Upper lobe of right lung (tissue), 1 donor: ENCODE results near the gene AFF1. TPM values are rescaled to one million over a fixed set of nuclear protein-coding genes. Genes with fewer than 3 reads are reported as not detected.

Experiments
- ATAC-seq: fragments of 200-7000 bp; cut with Tn5 transposase; one replicate; pipeline ENCODE4 v1.9.1; 2020; ENCODE audit warnings: mild to moderate bottlenecking, moderate library complexity
- DNase-seq: peaks from one replicate; pipeline ENCODE4 v3.0.0-alpha.2; 2020
- H3K27ac ChIP-seq: fragments of 200-600 bp; one replicate; pipeline ENCODE4 v1.8.0; 2022
- H3K27me3 ChIP-seq: fragments of 200-600 bp; one replicate; pipeline ENCODE4 v1.8.0; 2022; ENCODE audit warnings: mild to moderate bottlenecking
- H3K36me3 ChIP-seq: fragments of 200-600 bp; one replicate; pipeline ENCODE4 v1.8.0; 2022
- H3K4me1 ChIP-seq: fragments of 200-600 bp; one replicate; pipeline ENCODE4 v1.8.0; 2022
- H3K4me3 ChIP-seq: fragments of 200-600 bp; one replicate; pipeline ENCODE4 v1.8.0; 2022; ENCODE audit warnings: mild to moderate bottlenecking
- H3K9me3 ChIP-seq: fragments of 200-600 bp; one replicate; pipeline ENCODE4 v1.8.0; 2022
- intact Hi-C: fragments of 100-400 bp; cut with DNase I; formaldehyde crosslinking; loops from one replicate; pipeline ENCODE4 v1.11.0; 2022
- total RNA-seq: library from RNA; stranded (reverse); fragmentation: NEBNext Ultra II Directional; extraction: Animal tissue kit (Norgen Biotek cat#: 25700); gene quantifications from one replicate; pipeline ENCODE4 v1.2.1, GENCODE V29; 2021
- TF ChIP-seq, protein P1 (sequence below): fragments of 200-600 bp; IDR thresholded peaks from one replicate; pipeline ENCODE4 v1.8.0; 2022; ENCODE audit warnings: antibody characterized with exemption
- donor health status: DM: no; HTN: yes; CAD: no; lungs with severe emphysema.

Gene AFF1
- total RNA-seq, 1 donor from 2014 or later: 103 TPM

DNA sequence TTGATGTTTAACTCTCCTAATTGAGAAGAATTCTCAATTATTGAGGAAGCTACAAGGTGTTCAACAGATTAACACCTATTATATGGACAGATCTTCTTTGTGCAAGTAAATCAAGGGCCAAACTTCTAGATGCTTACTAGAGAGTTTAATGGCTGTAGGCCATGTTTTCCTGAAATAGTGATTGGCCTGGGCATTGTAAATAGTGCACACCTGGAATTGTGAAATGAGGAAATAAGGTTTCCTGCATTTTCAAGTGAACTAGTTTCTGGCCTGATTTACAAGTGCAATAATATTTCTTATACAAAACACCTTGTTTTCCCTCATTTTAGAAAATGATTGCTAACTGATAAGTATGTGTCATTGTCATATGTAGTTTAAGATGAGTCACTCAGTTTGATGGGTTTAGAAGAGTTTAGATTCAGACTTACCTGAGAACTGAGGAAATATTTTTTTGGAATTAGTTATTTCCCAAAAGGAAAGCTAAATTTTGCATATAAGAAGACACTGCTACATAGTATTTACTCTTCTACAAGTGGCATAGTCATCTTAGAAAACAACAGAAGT, 21.2 kb downstream of the AFF1 start:
- peaks cover 23% of the 10 kb centered on the region for H3K4me1 ChIP-seq
- H3K36me3 ChIP-seq: no peaks in the 10 kb centered on the region
- intact Hi-C loops: no loop called here

DNA sequence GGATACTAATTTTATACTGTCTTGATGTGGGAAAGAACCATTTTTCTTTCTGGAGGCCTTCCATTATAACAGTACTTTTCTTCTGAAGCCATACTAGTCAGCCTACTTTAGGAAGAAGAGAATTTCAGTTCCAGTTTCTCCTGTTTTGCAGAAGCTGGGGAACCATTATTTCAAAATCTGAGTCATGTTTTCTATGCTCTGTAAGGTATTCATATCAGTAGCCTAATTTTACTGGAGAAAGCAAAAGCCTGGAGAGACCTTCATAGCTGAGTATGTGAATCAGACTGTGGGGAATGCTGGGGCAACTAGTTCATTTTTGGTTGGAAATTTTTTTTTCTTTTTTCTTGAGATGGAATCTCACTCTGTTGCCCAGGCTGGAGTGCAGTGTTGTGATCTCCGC, 22.4 kb downstream of the AFF1 start:
- H3K9me3 ChIP-seq: no peaks in the 10 kb centered on the region
- peaks cover 31% of the 10 kb centered on the region for H3K4me1 ChIP-seq
- H3K27ac ChIP-seq: no peak overlapping the region
- H3K36me3 ChIP-seq: no peaks in the 10 kb centered on the region
- H3K4me3 ChIP-seq: no peak overlapping the region
- DNase-seq (no peak), ATAC-seq (peak; percentile 59)
- TF ChIP-seq, protein P1, sequence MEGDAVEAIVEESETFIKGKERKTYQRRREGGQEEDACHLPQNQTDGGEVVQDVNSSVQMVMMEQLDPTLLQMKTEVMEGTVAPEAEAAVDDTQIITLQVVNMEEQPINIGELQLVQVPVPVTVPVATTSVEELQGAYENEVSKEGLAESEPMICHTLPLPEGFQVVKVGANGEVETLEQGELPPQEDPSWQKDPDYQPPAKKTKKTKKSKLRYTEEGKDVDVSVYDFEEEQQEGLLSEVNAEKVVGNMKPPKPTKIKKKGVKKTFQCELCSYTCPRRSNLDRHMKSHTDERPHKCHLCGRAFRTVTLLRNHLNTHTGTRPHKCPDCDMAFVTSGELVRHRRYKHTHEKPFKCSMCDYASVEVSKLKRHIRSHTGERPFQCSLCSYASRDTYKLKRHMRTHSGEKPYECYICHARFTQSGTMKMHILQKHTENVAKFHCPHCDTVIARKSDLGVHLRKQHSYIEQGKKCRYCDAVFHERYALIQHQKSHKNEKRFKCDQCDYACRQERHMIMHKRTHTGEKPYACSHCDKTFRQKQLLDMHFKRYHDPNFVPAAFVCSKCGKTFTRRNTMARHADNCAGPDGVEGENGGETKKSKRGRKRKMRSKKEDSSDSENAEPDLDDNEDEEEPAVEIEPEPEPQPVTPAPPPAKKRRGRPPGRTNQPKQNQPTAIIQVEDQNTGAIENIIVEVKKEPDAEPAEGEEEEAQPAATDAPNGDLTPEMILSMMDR: no peak
- H3K27me3 ChIP-seq: no peaks in the 10 kb centered on the region
- intact Hi-C loops: no loop called here

More for the DNA sequence above, 21.2 kb downstream of the AFF1 start:
- ATAC-seq: no peak
- H3K27me3 ChIP-seq: no peaks in the 10 kb centered on the region
- H3K27ac ChIP-seq: no peak overlapping the region
- TF ChIP-seq, protein P1: no peak
- H3K4me3 ChIP-seq: no peak overlapping the region
- no peaks in the 10 kb centered on the region for H3K9me3 ChIP-seq
- DNase-seq: no peak

DNA sequence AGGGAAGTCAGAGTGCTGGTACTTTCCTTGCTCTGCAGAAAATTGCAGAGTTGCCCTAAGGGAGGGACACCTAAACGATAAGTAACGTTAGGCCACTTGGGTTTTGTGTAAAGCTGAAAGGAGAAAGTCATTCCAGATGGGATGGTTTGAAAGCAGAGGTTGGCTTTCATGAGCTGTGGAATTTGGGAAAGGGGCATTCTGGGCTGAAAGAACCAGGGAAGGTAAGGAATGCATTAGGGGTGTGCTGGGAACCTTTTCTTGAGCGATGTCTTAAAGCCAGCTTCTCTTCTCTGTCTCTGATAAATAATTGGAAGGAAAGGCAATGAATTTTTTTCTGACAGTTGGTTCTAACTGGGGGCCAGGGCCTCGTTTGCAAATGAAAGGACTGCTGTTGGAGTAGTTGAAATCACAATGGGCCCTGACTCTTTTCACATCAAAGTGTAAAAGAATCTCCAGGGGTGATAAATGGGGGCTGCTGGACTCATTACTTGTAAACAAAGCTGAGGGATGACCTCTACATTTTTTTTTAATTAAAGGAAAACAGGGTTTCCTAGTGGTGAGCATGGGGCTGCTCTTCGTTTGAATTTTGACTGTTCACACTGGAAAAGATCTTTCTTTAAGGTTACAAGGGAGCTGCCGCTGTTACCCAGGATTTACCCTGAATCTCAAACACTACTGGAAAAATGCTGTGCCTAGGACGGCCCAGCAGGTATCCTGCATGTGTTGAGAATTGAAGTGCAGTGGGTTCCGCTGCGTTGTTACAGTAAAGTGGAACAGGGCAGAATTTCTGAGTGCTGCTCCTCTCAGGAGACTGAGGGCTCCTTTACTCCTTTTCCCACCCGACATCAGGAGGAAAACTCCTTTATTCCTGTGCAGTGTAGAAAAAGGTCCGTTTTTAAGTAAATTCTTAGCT, 25.0 kb downstream of the AFF1 start:
- ATAC-seq: no peak
- intact Hi-C loops: no loop called here
- no peaks in the 10 kb centered on the region for H3K36me3 ChIP-seq
- DNase-seq: no peak
- TF ChIP-seq, protein P1: no peak
- peaks cover 31% of the 10 kb centered on the region for H3K4me1 ChIP-seq
- H3K4me3 ChIP-seq: no peak overlapping the region
- no peak overlapping the region for H3K27ac ChIP-seq
- no peaks in the 10 kb centered on the region for H3K27me3 ChIP-seq
- H3K9me3 ChIP-seq: no peaks in the 10 kb centered on the region

DNA sequence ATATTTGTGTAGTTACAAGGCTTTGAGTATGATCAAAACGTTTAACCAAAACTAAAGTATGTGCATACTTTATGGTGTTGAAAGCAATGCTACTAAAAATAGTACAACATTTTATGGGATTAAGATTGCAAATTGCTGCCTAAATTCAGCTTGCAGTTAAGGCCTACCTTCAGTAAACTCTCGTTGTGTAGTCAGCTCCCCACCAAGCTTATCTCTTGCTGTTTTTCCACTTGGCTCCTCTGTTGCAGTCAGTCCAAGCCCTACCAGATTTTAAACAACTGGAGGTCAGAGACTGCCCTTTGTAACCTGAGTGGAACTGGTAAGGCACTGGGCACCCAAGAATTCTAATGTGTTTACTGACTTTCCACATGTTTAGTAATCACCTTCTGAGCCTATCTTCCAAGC, 25.7 kb downstream of the AFF1 start:
- H3K27ac ChIP-seq: peak overlapping the region; percentile 2
- intact Hi-C loops: no loop called here
- no peaks in the 10 kb centered on the region for H3K27me3 ChIP-seq
- no peaks in the 10 kb centered on the region for H3K9me3 ChIP-seq
- no peaks in the 10 kb centered on the region for H3K36me3 ChIP-seq
- H3K4me3 ChIP-seq: no peak overlapping the region
- TF ChIP-seq, protein P1: no peak
- peaks cover 38% of the 10 kb centered on the region for H3K4me1 ChIP-seq
- ATAC-seq (peak; percentile 20), DNase-seq (no peak)

DNA sequence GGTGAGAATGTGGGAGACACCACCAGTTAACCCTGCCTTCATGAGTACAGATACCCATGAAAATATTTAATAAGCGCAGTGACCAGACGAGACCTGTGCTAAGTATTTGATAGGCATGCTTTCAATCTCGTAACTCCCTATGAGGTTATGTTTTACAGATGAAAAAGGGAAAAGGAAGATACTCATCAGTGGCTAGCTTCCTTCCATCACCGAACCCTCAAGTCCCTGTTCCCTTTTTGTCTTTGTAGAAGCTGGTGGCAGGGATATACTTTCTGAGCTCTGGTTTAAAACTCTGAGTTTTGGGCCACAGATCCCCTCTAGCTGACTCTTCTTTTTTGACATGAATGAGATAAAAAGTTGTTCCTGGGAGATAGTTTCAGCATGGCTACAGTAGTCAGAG, 26.3 kb downstream of the AFF1 start:
- no peaks in the 10 kb centered on the region for H3K9me3 ChIP-seq
- H3K27me3 ChIP-seq: no peaks in the 10 kb centered on the region
- TF ChIP-seq, protein P1: no peak
- ATAC-seq: peak; percentile 20
- peaks cover 41% of the 10 kb centered on the region for H3K4me1 ChIP-seq
- H3K4me3 ChIP-seq: no peak overlapping the region
- intact Hi-C loops: no loop called here
- no peak for DNase-seq
- peak overlapping the region; percentile 2 for H3K27ac ChIP-seq
- H3K36me3 ChIP-seq: no peaks in the 10 kb centered on the region
